OCI-LY7 (cell line): ENCODE measurements around the gene KCNB1. TPM values are rescaled to one million over a fixed set of nuclear protein-coding genes. Genes with fewer than 3 reads are reported as not detected.

Experiments
- BruUV-seq: library from RNA; stranded (reverse); fragments of 400-500 nt; replicated peaks from 2 replicates; lab custom pipeline; 2021; lab: Mats Ljungman, UMichigan
- CTCF ChIA-PET: fragments of 300-600 bp; sonication (Branson Sonifier 250); formaldehyde crosslinking; loops from one replicate; lab custom pipeline; 2022; ENCODE audit warnings: antibody characterized with exemption; ENCODE audit not compliant: unreplicated experiment; lab: Charles Lee
- POLR2A ChIA-PET: fragments of 300-600 bp; sonication (Branson Sonifier 250); formaldehyde crosslinking; loops from one replicate; lab custom pipeline; 2022; ENCODE audit warnings: antibody characterized with exemption; lab: Charles Lee
- DNase-seq: peaks from one replicate; pipeline ENCODE4 v3.0.0-alpha.2; 2015; ENCODE audit warnings: low spot score
- H2AFZ ChIP-seq: fragments of 200-600 bp; sonication (generic), shearing (Covaris generic); 2 replicates; pipeline ENCODE4 v1.6.1; 2014; ENCODE audit warnings: mild to moderate bottlenecking, antibody characterized with exemption, low read length, moderate library complexity
- H3K27ac ChIP-seq: fragments of 200-600 bp; sonication (generic); 2 replicates; pipeline ENCODE4 v1.5.1; 2014; ENCODE audit warnings: mixed run types, low read depth, mild to moderate bottlenecking, moderate library complexity, low read length, inconsistent platforms; ENCODE audit not compliant: poor library complexity, severe bottlenecking
- H3K36me3 ChIP-seq: fragments of 200-600 bp; sonication (generic); 2 replicates; pipeline ENCODE4 v1.6.1; 2014; ENCODE audit warnings: mild to moderate bottlenecking, antibody characterized with exemption, low read length, moderate library complexity, mixed read lengths; ENCODE audit not compliant: insufficient read depth
- H3K4me1 ChIP-seq: fragments of 200-600 bp; sonication (generic); 2 replicates; pipeline ENCODE4 v1.5.1; 2014; ENCODE audit warnings: mild to moderate bottlenecking, low read length; ENCODE audit not compliant: insufficient read depth, poor library complexity, severe bottlenecking
- H3K4me2 ChIP-seq: fragments of 200-600 bp; sonication (generic); 2 replicates; pipeline ENCODE4 v1.6.1; 2014; ENCODE audit warnings: mild to moderate bottlenecking, low read length
- H3K4me3 ChIP-seq: fragments of 200-600 bp; sonication (generic); 2 replicates; pipeline ENCODE4 v1.5.1; 2014; ENCODE audit warnings: mild to moderate bottlenecking, low read depth, low read length; ENCODE audit not compliant: poor library complexity, severe bottlenecking
- H3K79me2 ChIP-seq: fragments of 200-600 bp; sonication (generic); 2 replicates; pipeline ENCODE4 v1.6.1; 2016; ENCODE audit warnings: low read depth, mild to moderate bottlenecking, low read length, moderate library complexity, mixed read lengths; ENCODE audit not compliant: insufficient read depth
- H3K9me2 ChIP-seq: fragments of 200-600 bp; sonication (generic); 2 replicates; pipeline ENCODE4 v1.6.1; 2016; ENCODE audit warnings: mild to moderate bottlenecking, low read length, mixed read lengths; ENCODE audit not compliant: insufficient read depth
- H3K9me3 ChIP-seq: fragments of 200-600 bp; sonication (generic); 2 replicates; pipeline ENCODE4 v1.6.1; 2014; ENCODE audit warnings: mild to moderate bottlenecking, mixed run types, low read length, mixed read lengths
- H4K20me1 ChIP-seq: fragments of 200-600 bp; sonication (generic); 2 replicates; pipeline ENCODE4 v1.6.1; 2014; ENCODE audit warnings: mild to moderate bottlenecking, antibody characterized with exemption, low read length, moderate library complexity, mixed read lengths; ENCODE audit not compliant: insufficient read depth
- EZH2phosphoT487 ChIP-seq: fragments of 200-600 bp; sonication (generic); IDR thresholded peaks from 2 replicates; pipeline ENCODE4 v1.6.1; 2018; ENCODE audit warnings: low read depth, borderline replicate concordance, mild to moderate bottlenecking, mixed run types, antibody characterized with exemption, low read length, moderate library complexity, mixed read lengths
- intact Hi-C: fragments of 100-400 bp; cut with micrococcal nuclease; formaldehyde crosslinking; loops from one replicate; pipeline ENCODE4 v1.10.0; 2022; ENCODE audit not compliant: unreplicated experiment
- total RNA-seq, 2 experiments: library from RNA; depleted of rRNA in 1 of 2; stranded (reverse); fragments of >200 nt in 1 of 2; shearing (Covaris generic) in 1 of 2; gene quantifications; 2 replicates each; pipeline ENCODE4 v1.2.3, GENCODE V29; 2014 to 2022
- TF ChIP-seq, protein P1 (sequence below): fragments of 200-600 bp; sonication (generic); conservative IDR thresholded peaks from 2 replicates; pipeline ENCODE4 v1.5.1; 2014; ENCODE audit warnings: mild to moderate bottlenecking, antibody characterized with exemption, low read length, moderate library complexity, mixed read lengths

Gene KCNB1
- total RNA-seq, 2 experiments from 2014 or later: not detected

DNA sequence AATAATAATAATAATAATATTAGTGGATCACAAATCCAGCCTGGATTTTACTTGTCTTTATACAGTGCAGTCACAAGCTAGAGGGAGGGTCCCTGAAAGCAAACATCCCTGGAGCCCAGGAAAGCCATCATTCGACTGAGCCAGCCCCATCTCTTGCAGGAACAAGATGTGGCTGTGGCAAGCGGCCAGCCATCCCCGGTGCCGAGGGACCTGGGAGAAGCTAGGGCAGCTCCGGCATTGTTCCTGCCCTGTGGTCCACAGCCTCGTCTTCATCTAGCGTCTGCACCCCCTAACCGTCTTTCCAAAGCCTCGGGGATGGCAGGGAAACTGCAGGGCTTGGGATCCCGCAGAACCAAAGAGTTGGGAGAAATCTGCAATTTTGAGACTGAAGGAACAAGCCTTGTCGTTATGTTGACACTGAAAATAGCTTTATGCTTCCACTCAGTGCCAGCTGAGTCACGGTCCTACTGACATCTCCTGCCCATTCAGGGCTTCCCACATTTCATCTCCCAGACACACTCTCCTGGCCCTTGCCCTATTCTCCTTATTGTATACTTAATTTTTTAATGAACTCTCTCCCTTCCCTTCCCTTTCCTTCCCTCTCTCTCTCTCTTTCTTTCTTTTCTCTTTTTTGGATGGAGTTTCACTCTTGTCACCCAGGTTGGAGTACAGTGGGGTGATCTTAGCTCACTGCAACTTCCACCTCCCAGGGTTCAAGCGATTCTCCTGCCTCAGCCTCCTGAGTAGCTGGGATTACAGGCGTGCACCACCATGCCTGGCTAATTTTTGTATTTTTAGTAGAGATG lies 142.1 kb downstream of the KCNB1 start:
- H3K36me3 ChIP-seq: no peaks in the 10 kb centered on the region
- H3K4me1 ChIP-seq: no peaks in the 10 kb centered on the region
- H3K79me2 ChIP-seq: no peaks in the 10 kb centered on the region
- no peak overlapping the region for H3K4me2 ChIP-seq
- no peak for TF ChIP-seq EZH2phosphoT487
- TF ChIP-seq, protein P1, sequence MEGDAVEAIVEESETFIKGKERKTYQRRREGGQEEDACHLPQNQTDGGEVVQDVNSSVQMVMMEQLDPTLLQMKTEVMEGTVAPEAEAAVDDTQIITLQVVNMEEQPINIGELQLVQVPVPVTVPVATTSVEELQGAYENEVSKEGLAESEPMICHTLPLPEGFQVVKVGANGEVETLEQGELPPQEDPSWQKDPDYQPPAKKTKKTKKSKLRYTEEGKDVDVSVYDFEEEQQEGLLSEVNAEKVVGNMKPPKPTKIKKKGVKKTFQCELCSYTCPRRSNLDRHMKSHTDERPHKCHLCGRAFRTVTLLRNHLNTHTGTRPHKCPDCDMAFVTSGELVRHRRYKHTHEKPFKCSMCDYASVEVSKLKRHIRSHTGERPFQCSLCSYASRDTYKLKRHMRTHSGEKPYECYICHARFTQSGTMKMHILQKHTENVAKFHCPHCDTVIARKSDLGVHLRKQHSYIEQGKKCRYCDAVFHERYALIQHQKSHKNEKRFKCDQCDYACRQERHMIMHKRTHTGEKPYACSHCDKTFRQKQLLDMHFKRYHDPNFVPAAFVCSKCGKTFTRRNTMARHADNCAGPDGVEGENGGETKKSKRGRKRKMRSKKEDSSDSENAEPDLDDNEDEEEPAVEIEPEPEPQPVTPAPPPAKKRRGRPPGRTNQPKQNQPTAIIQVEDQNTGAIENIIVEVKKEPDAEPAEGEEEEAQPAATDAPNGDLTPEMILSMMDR: no peak
- intact Hi-C loops: no loop called here
- DNase-seq: no peak
- ChIA-PET POLR2A (no interaction called here), CTCF (no interaction called here)
- no peaks in the 10 kb centered on the region for H4K20me1 ChIP-seq
- no TSS peak for BruUV-seq
- H3K9me2 ChIP-seq: no peaks in the 10 kb centered on the region
- no peak overlapping the region for H2AFZ ChIP-seq
- no peak overlapping the region for H3K4me3 ChIP-seq
- no peaks in the 10 kb centered on the region for H3K9me3 ChIP-seq
- H3K27ac ChIP-seq: no peak overlapping the region

DNA sequence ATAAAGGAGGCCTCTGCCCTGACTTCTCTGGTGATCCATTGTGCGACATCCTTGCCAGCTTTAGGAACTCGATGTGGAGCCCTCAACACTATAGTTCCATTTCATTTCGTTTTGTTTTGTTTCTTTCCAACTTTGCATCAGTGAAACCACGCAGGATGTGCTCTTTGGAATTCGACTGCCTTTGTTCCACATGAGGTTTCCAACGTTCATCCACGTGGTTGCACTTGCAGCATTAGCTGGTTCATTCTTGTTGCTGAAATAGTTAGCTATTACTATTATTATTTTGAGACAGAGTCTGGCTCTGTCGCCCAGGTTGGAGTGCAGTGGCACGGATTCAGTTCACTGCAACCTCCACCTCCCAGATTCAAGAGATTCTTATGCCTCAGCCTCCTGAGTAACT lies 143.3 kb downstream of the KCNB1 start:
- no peaks in the 10 kb centered on the region for H4K20me1 ChIP-seq
- no peak overlapping the region for H3K4me2 ChIP-seq
- no peak for DNase-seq
- no peaks in the 10 kb centered on the region for H3K9me2 ChIP-seq
- H3K36me3 ChIP-seq: no peaks in the 10 kb centered on the region
- ChIA-PET POLR2A (no interaction called here), CTCF (no interaction called here)
- no peak overlapping the region for H3K27ac ChIP-seq
- no peak for TF ChIP-seq EZH2phosphoT487
- TF ChIP-seq, protein P1: no peak
- H3K9me3 ChIP-seq: no peaks in the 10 kb centered on the region
- intact Hi-C loops: no loop called here
- no peak overlapping the region for H3K4me3 ChIP-seq
- H3K79me2 ChIP-seq: no peaks in the 10 kb centered on the region
- H3K4me1 ChIP-seq: no peaks in the 10 kb centered on the region
- no TSS peak for BruUV-seq
- no peak overlapping the region for H2AFZ ChIP-seq

DNA sequence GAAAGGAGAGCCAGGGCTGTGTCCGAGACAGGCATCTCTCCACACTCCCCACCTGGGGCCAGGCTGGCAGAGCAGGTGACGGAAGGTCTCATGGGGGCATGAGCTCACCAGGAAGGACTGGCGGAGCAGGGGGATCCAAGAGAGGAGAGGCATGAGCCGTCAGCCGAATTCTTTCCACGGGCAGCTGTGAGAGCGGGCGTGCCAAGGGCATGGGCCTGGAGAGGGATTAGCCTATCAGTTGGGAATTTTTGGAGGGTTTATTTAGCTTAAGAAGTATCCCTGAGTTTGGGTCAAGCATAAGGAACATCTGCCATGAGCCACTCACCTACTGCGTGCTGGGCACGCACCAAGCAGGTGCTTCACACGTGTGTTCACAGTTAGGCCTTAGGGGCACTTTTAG lies 144.4 kb downstream of the KCNB1 start:
- no peak for TF ChIP-seq EZH2phosphoT487
- TF ChIP-seq, protein P1: no peak

More for the DNA sequence above, 144.4 kb downstream of the KCNB1 start:
- Histone ChIP-seq H4K20me1 (no peaks in the 10 kb centered on the region), H2AFZ (no peak overlapping the region), H3K4me1 (no peaks in the 10 kb centered on the region), H3K4me3 (no peak overlapping the region), H3K9me3 (no peaks in the 10 kb centered on the region), H3K4me2 (no peak overlapping the region), H3K9me2 (no peaks in the 10 kb centered on the region), H3K79me2 (no peaks in the 10 kb centered on the region), H3K36me3 (no peaks in the 10 kb centered on the region), H3K27ac (no peak overlapping the region)
- DNase-seq: no peak
- ChIA-PET CTCF (no interaction called here), POLR2A (no interaction called here)
- no TSS peak for BruUV-seq
- intact Hi-C loops: no loop called here
